Erythroblast (primary cell): ENCODE measurements around the gene IRF2.
"Not testable (repeated sequence)": the region's sequence is repeated elsewhere in the genome, so short reads cannot be mapped to it uniquely, and the experiment has no call there.

Experiments
- DNase-seq, 2 experiments: peaks; one replicate each; lab custom pipeline; 2025; lab: John Stamatoyannopoulos, UW
- GATA1 ChIP-seq: IDR thresholded peaks from 2 replicates; pipeline ENCODE4 v1.6.1; 2011; ENCODE audit warnings: low read depth, mild to moderate bottlenecking, control low read depth, low read length, moderate library complexity
- POLR2A ChIP-seq: IDR thresholded peaks from 2 replicates; pipeline ENCODE4 v1.6.1; 2011; ENCODE audit warnings: mild to moderate bottlenecking, low read length

IRF2 gene

GRCh38 chr4:184385705-184386141, 88.6 kb downstream of the IRF2 start:
- TF ChIP-seq GATA1 (no peak), POLR2A (no peak)
- no peak for DNase-seq

- DNase-seq: no peak
- TF ChIP-seq GATA1 (no peak), POLR2A (no peak)
Measured at GRCh38 chr4:184384810-184385557, 89.4 kb downstream of the IRF2 start.

- TF ChIP-seq POLR2A (no peak), GATA1 (no peak)
- DNase-seq: no peak
Measured at GRCh38 chr4:184384056-184384809, 90.1 kb downstream of the IRF2 start.

- no peak for DNase-seq
- TF ChIP-seq POLR2A (no peak), GATA1 (no peak)
Measured at GRCh38 chr4:184383497-184384055, 90.8 kb downstream of the IRF2 start.

GRCh38 chr4:184382189-184382846, 92.0 kb downstream of the IRF2 start:
- TF ChIP-seq GATA1 (no peak), POLR2A (no peak)
- DNase-seq: no peak

GRCh38 chr4:184380707-184381106, 93.6 kb downstream of the IRF2 start:
- TF ChIP-seq GATA1 (no peak), POLR2A (no peak)
- no peak for DNase-seq

GRCh38 chr4:184380214-184380613, 94.1 kb downstream of the IRF2 start:
- DNase-seq: not testable (repeated sequence)

- no peak for TF ChIP-seq POLR2A
- no peak for TF ChIP-seq GATA1
- DNase-seq: no peak
Measured at GRCh38 chr4:184376923-184377322, 97.4 kb downstream of the IRF2 start.

GRCh38 chr4:184376126-184376838, 98.1 kb downstream of the IRF2 start:
- no peak for DNase-seq
- no peak for TF ChIP-seq POLR2A
- no peak for TF ChIP-seq GATA1

GRCh38 chr4:184375623-184376022, 98.7 kb downstream of the IRF2 start:
- not testable (repeated sequence) for DNase-seq

- no peak for DNase-seq
- no peak for TF ChIP-seq GATA1
- no peak for TF ChIP-seq POLR2A
Measured at GRCh38 chr4:184375027-184375426, 99.3 kb downstream of the IRF2 start.

GRCh38 chr4:184373886-184374405, 100.4 kb downstream of the IRF2 start:
- DNase-seq: no peak
- TF ChIP-seq POLR2A (no peak), GATA1 (no peak)

- no peak for DNase-seq
- TF ChIP-seq POLR2A (no peak), GATA1 (no peak)
Measured at GRCh38 chr4:184371390-184371787, 103.0 kb downstream of the IRF2 start.
